Measurements from ENCODE around the gene PTPRN2.
"Not testable (repeated sequence)": the region's sequence is repeated elsewhere in the genome, so short reads cannot be mapped to it uniquely, and the experiment has no call there.

PTPRN2 gene

DNA sequence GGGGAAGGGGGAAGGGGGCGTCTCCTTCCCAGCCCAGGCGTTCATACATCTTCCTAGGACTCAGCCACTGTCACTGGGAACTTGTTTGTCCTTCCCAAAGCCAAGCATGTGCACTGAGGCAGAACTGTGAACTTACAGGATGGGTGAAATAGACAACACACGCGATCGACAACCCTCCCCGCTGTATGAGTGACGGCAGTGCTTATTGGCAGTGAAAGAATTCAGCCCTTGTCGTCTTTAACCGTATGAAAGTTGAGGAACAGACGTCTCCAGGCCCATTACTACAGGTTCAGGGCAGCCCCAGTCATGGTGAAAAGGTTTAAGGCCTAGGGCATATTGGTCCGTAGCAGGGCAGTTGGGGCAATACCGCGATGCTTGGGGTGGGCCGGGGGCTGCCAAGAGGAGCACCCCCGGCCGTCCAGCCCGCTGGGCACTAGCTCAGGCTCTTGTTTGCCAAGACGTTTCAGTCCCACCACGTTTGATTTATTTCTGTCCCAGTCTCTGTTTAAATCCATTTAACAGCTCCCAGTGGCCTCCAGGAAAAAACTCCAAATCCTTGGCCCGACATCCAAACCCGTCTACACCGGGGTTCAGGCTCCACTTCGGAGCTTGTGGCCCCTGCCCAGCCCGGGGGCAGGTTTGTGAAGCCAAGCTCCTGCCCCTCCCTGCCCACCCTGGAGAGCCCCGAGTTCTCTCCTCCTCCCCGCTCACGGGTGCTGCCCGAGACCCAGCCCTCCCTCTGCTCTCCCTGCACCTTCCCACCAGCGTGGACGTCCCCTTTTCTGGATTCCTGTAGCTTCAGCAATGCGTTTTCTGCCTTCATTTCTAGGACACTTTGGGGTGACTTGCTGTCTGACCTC lies 1091.0 kb downstream of the PTPRN2 start:
- Histone ChIP-seq H3K4me1 (ENCODE audit: control insufficient read depth, insufficient read depth, low read length) (no peaks in the 10 kb centered on the region), H3K4me3 (ENCODE audit: low read length) (no peak overlapping the region)

DNA sequence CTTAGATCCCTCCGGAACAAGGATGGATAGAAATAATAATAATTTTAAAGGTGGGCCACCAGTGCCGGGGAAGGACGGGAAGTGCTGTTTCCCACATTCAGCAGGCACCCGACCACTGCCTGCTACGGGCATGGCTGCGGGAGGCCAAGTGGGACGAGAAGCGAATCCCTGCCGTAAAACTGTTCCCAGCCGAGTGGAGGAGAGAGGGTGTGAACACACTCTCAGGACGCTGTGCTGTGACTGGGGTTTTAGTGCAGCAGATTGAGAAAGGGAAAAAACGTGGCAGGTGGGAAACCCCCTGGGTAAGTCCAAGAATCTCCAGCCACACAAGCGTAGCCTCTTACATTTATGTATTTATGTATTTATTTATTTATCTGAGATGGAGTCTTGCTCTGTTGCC lies 1092.0 kb downstream of the PTPRN2 start:
- H3K4me3 ChIP-seq (ENCODE audit: low read length) = no peak overlapping the region
- H3K36me3 ChIP-seq (ENCODE audit: control insufficient read depth, insufficient read depth, low read length) = no peaks in the 10 kb centered on the region
- H3K9ac ChIP-seq (ENCODE audit: low read length) = no peak overlapping the region
- H3K27ac ChIP-seq (ENCODE audit: low read depth, low read length) = no peak overlapping the region
- no peaks in the 10 kb centered on the region for H3K27me3 ChIP-seq (ENCODE audit: control insufficient read depth, insufficient read depth, low read length)
- H3K4me1 ChIP-seq (ENCODE audit: control insufficient read depth, insufficient read depth, low read length) = no peaks in the 10 kb centered on the region

More for the DNA sequence above, 1091.0 kb downstream of the PTPRN2 start:
- no peak overlapping the region for H3K27ac ChIP-seq (ENCODE audit: low read depth, low read length)
- no peaks in the 10 kb centered on the region for H3K36me3 ChIP-seq (ENCODE audit: control insufficient read depth, insufficient read depth, low read length)
- H3K9ac ChIP-seq (ENCODE audit: low read length) = no peak overlapping the region
- no peaks in the 10 kb centered on the region for H3K27me3 ChIP-seq (ENCODE audit: control insufficient read depth, insufficient read depth, low read length)

DNA sequence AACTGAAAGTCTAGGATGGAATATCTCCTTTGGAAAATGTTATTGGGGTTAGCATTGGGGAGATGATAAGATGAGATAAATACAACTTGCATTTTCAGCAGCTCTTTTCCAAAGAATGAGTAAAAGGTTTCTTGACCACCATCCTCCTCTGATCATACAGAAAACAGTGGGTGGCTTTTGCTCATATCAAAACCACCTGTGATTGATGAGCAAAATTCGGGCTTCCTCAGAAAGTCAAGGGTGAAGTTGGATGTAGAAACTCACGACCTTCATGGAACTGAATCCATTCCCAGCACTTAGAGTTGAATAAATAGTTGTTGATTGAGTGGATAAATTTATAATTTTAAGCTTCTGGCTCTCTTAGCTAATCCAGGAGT lies 1092.5 kb downstream of the PTPRN2 start:
- no peak overlapping the region for H3K4me3 ChIP-seq (ENCODE audit: low read length)
- no peak overlapping the region for H3K27ac ChIP-seq (ENCODE audit: low read depth, low read length)
- H3K36me3 ChIP-seq (ENCODE audit: control insufficient read depth, insufficient read depth, low read length) = no peaks in the 10 kb centered on the region
- no peaks in the 10 kb centered on the region for H3K4me1 ChIP-seq (ENCODE audit: control insufficient read depth, insufficient read depth, low read length)
- no peaks in the 10 kb centered on the region for H3K27me3 ChIP-seq (ENCODE audit: control insufficient read depth, insufficient read depth, low read length)
- H3K9ac ChIP-seq (ENCODE audit: low read length) = no peak overlapping the region

DNA sequence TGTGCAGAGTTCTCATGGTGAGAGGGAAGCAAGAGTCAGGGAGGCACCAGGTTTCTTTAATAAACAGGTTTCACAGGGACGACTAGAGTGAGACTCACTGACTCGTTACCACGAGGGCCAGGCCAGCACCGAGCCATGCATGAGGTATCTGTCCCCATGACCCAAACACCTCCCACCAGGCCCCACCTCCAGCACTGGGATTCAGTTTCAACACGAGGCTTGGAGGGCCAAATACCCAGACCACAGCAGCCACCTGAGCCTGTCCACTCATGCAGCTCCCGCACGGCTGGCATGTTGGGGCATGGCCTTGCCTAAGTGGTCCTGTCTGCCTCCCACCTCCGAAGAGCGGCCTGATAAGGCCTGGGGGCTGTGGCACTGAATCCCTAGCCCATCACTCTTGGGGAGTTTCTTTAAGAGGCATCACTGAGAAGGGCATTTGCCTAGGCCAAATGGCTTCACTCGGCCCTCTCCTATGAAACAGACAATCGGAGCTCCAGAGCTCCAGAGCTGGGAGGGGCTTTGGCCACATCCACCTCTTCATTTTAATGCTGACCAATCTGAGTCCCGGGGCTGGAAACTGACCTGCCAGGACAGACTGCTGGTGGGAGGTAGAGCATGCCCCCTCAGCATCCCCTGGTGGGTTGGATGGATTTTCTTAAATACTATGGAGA lies 1093.0 kb downstream of the PTPRN2 start:
- no peak overlapping the region for H3K9ac ChIP-seq (ENCODE audit: low read length)
- H3K27me3 ChIP-seq (ENCODE audit: control insufficient read depth, insufficient read depth, low read length) = no peaks in the 10 kb centered on the region
- H3K4me1 ChIP-seq (ENCODE audit: control insufficient read depth, insufficient read depth, low read length) = no peaks in the 10 kb centered on the region
- H3K4me3 ChIP-seq (ENCODE audit: low read length) = no peak overlapping the region
- no peaks in the 10 kb centered on the region for H3K36me3 ChIP-seq (ENCODE audit: control insufficient read depth, insufficient read depth, low read length)
- H3K27ac ChIP-seq (ENCODE audit: low read depth, low read length) = no peak overlapping the region

DNA sequence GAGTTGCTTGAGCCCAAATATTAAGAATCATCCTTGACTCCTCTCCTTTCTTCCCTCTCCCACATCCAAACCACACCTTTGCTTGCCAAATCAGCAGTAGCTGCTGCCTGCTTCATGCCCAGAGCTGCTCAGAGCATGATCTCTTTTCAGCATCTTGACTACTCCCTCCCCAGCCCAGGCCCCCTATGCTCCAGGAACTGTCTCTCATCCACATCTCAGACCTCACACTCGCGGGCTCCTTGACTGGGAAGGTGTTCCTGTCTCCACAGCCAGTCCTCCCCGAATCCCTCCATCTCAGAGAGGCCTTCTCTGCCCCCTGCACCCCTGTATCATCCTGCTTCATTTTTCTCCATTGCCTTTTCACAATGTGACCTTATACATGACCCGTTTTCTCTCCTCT lies 1093.8 kb downstream of the PTPRN2 start:
- Histone ChIP-seq H3K27ac (ENCODE audit: low read depth, low read length) (no peak overlapping the region), H3K4me3 (ENCODE audit: low read length) (no peak overlapping the region), H3K27me3 (ENCODE audit: control insufficient read depth, insufficient read depth, low read length) (no peaks in the 10 kb centered on the region), H3K4me1 (ENCODE audit: control insufficient read depth, insufficient read depth, low read length) (no peaks in the 10 kb centered on the region), H3K9ac (ENCODE audit: low read length) (no peak overlapping the region), H3K36me3 (ENCODE audit: control insufficient read depth, insufficient read depth, low read length) (no peaks in the 10 kb centered on the region)

DNA sequence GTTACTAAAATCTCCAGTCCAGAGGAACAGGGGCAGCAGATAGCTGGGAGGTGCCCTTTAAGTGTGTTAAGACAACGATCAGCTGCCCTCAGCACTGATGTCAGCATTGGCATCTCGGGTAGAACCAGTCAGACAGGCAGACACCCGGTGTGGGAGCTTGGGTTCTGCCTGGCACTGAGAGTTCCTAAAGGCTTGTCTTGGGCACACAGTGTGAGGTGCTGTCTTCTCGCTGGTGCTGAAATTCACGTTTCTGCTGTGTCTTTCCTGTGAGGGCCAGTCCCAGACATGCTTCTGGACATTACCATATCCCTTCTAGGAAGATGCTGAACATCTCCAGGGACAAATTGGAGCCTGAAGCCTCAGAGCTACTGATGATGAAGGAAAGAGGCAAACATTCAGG lies 1094.6 kb downstream of the PTPRN2 start:
- Histone ChIP-seq H3K9ac (ENCODE audit: low read length) (no peak overlapping the region), H3K27ac (ENCODE audit: low read depth, low read length) (no peak overlapping the region), H3K36me3 (ENCODE audit: control insufficient read depth, insufficient read depth, low read length) (no peaks in the 10 kb centered on the region), H3K4me3 (ENCODE audit: low read length) (no peak overlapping the region), H3K4me1 (ENCODE audit: control insufficient read depth, insufficient read depth, low read length) (no peaks in the 10 kb centered on the region), H3K27me3 (ENCODE audit: control insufficient read depth, insufficient read depth, low read length) (no peaks in the 10 kb centered on the region)

DNA sequence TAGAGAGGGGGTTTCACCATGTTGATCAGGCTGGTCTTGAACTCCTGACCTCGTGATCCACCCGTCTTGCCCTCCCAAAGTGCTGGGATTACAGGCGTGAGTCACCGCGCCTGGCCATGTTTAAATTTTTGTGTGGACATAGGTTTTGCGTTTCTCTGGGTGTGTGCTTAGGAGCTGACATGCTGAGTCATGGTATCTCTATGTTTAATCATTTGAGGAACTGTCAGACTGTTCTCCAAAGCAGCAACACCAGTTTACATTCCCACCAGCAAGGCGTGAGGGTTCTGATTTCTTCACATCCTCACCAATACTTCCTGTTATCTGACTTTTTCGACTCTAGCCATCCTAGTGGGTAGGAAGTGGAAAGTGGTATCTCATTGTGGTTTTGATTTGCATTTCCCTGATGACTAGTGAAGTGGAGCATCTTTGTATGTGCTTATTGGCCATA lies 1097.1 kb downstream of the PTPRN2 start:
- no peak overlapping the region for H3K9ac ChIP-seq (ENCODE audit: low read length)
- H3K4me1 ChIP-seq (ENCODE audit: control insufficient read depth, insufficient read depth, low read length) = no peaks in the 10 kb centered on the region
- H3K27ac ChIP-seq (ENCODE audit: low read depth, low read length) = no peak overlapping the region
- H3K4me3 ChIP-seq (ENCODE audit: low read length) = no peak overlapping the region
- H3K27me3 ChIP-seq (ENCODE audit: control insufficient read depth, insufficient read depth, low read length) = no peaks in the 10 kb centered on the region
- H3K36me3 ChIP-seq (ENCODE audit: control insufficient read depth, insufficient read depth, low read length) = no peaks in the 10 kb centered on the region

DNA sequence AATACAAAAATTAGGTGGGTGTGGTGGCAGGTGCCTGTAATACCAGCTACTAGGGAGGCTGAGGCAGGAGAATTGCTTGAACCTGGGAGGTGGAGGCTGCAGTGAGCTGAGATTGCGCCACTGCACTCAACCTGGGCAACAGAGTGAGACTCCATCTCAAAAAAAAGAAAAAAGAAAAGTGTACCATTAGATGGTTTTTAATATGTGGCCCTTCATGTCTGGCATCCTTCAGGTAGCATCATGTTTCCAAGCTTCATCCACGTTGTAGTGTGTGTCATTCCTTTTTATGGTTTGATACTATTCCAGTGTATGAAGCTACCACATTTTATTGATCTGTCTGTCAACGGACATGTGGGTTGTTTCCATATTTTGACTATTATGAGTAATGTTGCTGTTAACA lies 1097.8 kb downstream of the PTPRN2 start:
- not testable (repeated sequence) for H3K27me3 ChIP-seq (ENCODE audit: control insufficient read depth, insufficient read depth, low read length); H3K36me3 ChIP-seq (ENCODE audit: control insufficient read depth, insufficient read depth, low read length); H3K27ac ChIP-seq (ENCODE audit: low read depth, low read length); H3K4me3 ChIP-seq (ENCODE audit: low read length); H3K9ac ChIP-seq (ENCODE audit: low read length); H3K4me1 ChIP-seq (ENCODE audit: control insufficient read depth, insufficient read depth, low read length)
